Measurements from ENCODE around the gene HNF1A.
"Not testable (repeated sequence)": the region's sequence is repeated elsewhere in the genome, so short reads cannot be mapped to it uniquely, and the experiment has no call there.

Gene HNF1A, protein sequence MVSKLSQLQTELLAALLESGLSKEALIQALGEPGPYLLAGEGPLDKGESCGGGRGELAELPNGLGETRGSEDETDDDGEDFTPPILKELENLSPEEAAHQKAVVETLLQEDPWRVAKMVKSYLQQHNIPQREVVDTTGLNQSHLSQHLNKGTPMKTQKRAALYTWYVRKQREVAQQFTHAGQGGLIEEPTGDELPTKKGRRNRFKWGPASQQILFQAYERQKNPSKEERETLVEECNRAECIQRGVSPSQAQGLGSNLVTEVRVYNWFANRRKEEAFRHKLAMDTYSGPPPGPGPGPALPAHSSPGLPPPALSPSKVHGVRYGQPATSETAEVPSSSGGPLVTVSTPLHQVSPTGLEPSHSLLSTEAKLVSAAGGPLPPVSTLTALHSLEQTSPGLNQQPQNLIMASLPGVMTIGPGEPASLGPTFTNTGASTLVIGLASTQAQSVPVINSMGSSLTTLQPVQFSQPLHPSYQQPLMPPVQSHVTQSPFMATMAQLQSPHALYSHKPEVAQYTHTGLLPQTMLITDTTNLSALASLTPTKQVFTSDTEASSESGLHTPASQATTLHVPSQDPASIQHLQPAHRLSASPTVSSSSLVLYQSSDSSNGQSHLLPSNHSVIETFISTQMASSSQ

DNA sequence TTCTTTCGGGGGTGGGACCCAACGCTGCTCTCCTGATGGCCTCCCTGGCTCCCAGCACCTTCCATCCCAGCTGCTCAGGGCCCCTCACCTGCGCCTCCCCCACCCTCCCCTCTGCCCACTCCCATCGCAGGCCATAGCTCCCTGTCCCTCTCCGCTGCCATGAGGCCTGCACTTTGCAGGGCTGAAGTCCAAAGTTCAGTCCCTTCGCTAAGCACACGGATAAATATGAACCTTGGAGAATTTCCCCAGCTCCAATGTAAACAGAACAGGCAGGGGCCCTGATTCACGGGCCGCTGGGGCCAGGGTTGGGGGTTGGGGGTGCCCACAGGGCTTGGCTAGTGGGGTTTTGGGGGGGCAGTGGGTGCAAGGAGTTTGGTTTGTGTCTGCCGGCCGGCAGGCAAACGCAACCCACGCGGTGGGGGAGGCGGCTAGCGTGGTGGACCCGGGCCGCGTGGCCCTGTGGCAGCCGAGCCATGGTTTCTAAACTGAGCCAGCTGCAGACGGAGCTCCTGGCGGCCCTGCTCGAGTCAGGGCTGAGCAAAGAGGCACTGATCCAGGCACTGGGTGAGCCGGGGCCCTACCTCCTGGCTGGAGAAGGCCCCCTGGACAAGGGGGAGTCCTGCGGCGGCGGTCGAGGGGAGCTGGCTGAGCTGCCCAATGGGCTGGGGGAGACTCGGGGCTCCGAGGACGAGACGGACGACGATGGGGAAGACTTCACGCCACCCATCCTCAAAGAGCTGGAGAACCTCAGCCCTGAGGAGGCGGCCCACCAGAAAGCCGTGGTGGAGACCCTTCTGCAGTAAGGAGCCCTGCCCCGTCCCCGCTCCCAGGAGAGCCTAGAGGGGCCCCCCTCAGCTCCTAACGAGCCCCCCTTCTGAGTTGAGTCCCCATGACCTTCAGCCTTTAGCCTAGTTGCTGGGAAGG, at the start of gene HNF1A:
Gene HNF1A, plus strand, starts transcription at position 248 of the 924 bp plus-strand sequence. Its CDS starts 226 bp downstream, at position 474.
- no peak for DNase-seq

DNA sequence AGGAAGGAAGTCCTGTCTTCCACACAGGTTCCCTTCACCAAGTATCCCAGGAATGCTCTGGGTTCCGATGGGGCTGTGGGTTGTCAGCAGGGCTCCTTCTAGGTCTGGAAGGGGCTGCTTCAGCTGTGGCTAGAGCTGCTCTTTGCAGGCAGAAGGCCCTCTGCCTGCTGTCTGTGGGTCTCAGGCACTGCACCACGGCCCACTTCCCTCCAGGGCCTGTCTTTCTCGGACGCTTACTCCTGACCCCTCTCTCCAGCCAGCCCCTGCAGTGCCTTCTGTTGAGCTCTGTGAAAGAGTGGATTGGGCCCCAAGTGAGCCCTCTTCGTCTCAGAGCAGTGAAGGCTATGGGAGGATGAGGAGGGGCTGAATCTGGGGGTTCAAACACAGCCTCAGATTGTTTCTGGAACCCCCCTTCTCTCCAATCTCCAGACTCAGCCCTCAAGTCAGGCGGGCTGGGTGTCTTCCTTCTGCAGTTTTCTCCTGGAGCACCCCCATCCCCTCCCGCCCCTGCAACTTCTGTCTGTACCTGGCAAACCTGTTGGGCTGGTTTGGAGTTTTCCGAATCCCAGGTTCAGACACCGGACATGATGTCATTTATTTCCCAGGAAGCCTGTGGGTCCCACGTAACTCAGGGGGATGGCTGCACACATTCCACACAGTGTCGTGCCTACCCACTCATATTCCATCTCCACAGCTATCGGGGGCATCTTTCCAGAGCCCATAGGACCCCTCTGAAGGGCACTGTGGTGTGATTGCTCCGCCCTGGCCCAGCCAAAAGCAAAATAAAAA, 49.3 kb upstream of the HNF1A start:
- no peak for DNase-seq

DNA sequence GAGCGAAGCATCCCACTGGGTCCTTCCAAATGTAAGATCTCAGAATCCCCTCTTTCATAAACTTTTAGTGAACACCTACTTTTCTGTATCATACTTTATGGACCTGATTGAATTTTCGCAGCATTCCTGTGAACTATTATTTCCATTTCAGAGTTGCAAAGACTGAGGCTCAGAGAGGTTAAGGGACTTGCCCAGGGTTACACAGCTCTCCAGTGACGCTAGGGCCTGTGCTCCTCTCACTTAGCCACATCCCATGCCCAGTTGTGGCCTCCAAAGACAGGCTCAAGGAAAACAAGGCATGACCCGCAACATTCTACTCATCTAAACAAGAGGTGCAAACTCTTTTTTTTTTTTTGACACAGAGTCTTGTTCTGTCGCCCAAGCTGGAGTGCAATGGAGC, 48.3 kb upstream of the HNF1A start:
- DNase-seq, result no peak

DNA sequence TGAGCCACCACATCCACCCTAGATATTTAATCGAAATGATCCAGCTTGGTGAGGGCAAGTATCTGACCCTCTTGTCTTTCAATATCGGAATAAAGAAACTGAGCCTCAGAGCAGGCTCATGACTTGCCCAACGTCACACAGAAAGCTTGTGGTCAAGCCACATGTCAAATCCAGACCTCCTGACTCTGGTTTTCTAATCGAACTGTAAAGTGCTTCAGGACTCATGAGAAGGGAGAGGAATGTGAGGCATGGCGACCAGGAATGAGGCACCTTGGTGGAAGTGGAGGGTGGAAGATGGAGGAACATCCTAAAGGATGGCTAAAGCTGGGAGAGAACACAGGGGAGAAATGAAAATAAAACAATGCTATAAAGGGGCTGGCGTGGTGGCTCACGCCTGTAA, 46.3 kb upstream of the HNF1A start:
- no peak for DNase-seq

DNA sequence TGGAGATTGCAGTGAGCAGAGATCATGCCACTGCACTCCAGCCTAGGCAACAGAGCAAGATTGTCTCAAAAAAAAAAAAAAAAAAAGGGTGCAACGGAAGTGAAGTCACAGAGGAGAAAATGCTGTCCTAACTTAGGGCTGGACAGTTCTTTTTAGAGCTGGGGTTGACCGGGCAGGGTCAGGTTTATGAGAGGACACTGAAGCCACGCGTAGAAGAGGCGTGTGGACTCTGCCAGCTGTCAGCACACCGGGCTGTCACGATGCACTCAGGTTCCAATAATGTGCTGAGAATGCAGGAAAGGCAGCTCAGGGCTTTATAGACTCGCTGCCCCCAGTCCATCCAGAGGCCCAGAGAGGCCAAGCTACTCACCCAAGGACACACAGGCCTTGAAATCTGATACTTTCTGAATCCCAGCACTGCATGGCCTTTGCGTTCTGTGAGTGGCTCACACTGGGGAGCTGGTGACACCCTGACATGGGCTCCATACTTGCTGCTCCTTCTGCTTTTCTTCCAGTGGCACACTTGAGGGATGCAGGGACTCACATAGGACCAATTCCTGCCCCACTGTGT, 45.3 kb upstream of the HNF1A start:
- DNase-seq, result no peak

DNA sequence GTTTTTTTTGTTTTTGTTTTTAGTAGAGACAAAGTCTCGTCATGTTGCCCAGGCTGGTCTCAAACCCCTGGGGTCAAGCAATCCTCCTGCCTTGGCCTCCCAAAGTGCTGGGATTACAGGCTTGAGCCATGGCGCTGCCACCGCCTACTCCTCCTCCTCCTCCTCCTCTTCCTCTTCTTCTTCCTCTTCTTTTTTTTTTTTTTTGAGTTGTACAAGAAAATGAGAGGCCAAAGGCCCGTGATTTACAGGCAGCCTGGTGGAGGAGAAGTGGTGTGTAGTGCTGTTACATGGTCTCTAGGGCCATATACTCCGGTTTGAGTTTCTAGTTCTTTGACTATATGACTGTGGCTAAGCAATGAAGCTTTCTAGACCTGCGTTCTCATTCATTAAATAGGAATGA, 44.6 kb upstream of the HNF1A start:
- no peak for DNase-seq

DNA sequence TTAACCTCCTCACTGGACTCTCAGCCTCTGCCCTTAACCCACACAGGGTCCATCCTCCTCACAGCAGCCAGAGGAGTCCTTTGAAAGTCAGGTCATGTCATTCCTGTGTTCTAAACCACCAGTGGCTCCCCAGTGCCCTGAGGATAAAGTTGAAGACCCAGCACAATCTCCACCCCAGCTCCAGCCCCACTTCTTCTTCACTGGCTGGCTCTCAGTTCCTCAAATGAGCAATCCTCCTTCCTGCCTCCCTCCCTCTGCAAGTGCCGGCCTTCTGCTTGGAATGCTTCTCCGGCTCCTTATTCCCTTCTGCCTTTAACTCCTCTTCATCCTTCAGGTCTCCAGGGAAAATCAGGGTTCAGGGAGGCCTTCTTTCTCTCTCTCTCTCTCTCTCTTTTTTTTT, 42.1 kb upstream of the HNF1A start:
- no peak for DNase-seq

DNA sequence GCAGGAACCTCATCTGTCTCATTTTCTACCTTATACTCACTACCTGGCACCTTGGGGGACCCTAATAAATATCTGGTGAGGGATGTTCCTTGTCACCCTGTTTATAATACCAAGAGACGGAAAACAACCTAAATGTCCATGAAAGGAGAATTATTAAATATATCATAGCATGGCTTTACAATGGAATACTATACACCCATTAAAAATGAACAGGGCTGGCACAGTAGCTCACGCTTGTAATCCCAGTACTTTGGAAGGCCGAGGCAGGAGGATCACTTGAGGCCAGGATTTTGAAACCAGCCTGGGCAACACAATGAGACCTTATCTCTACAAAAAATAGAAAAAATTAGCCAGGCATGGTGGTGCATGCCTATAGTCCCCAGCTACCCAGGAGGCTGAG, 39.8 kb upstream of the HNF1A start:
- DNase-seq, result no peak

DNA sequence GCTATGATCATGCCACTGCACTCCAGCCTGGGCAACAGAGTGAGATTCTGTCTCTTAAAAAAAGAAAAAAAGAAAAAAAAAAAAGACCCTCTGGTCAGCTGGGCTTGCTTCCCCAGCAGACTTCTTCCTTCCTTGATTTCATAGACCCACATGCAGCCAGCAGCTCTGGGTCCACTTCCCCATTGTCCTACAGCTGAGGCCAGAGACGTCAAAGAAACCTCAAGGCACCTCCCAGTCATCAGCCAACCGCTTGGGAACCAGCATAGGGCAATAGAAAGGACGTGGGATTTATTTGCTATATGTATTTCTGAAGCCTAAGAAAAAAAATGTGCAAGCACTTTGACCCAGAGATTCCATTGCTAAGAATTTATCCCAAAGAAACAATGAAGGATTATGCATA, 38.8 kb upstream of the HNF1A start:
- DNase-seq, result no peak

DNA sequence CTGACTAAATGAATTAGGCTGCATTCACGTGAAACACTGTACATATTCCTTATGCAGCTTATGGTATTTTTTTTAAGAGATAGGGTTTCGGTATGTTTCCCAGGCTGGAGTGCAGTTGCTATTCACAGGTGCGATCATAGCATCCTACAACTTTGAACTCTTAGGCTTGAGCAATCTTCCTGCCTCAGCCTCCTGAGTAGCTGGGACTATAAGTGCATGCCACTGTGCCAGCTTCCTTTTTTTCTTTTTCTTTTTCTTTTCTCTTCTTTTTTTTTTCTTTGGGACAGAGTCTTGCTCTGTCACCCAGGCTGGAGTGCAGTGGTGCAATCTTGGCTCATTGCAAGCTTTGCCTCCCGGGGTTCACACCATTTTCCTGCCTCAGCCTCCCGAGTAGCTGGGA, 38.3 kb upstream of the HNF1A start:
- no peak for DNase-seq

DNA sequence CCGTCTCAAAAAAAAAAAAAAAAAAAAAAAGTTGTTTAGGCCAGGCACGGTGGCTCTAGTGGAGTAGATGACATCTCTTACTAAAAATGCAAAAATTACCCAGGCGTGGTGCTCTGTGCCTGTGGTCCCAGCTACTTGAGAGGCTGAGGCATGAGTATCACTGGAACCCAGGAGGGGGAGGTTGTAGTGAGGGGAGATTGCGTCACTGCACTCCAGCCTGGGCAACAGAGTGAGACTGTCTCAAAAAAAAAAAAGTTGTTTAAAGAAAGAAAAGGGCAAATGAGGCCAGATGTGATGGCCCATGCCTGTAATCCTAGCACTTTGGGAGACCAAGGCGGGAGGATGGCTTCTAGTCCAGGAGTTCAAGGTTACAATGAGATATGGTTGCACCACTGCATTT, 37.5 kb upstream of the HNF1A start:
- no peak for DNase-seq

DNA sequence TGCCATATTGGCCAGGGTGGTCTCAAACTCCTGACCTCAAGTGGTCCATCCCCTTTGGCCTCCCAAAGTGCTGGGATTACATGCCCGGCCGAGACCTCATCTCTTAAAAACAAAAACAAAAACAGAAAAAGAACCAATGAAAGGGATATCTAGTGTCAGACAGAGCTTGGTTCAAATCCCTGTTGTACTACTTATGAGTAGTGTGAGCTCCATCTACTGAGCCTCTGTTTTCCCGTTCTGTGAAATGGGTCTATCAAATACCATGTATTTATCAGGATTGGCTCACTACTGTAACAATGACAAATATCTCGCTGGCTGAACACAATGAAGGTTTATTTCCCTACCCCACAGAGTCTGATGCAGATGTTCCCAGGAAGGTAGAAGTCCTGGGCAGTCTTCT, 36.9 kb upstream of the HNF1A start:
- no peak for DNase-seq

DNA sequence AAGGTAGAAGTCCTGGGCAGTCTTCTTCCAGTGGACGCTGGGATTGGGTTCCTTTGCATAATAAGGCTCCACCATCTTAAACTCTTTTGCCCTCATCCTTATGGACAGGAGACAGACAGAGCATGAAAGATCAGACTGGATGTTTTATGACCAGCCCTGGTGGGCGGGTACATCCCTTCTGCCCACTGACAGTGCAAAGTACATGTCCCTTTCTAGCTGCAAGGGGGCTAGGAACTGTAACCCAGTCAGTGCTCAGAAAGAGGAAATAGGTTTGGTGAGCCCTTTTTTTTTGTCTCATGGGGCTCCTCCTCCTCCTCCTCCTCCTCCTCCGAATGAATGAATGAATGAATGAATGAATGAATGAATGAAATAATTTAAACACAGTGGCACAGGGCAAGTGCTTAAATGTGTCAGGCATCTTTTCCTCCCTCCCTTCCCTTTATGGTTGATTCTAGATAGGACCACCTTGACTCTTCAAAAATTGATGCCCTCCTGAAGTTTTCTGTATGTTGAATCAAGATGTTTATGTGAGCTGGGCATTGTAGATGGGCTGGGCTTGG, 36.4 kb upstream of the HNF1A start:
- no peak for DNase-seq

DNA sequence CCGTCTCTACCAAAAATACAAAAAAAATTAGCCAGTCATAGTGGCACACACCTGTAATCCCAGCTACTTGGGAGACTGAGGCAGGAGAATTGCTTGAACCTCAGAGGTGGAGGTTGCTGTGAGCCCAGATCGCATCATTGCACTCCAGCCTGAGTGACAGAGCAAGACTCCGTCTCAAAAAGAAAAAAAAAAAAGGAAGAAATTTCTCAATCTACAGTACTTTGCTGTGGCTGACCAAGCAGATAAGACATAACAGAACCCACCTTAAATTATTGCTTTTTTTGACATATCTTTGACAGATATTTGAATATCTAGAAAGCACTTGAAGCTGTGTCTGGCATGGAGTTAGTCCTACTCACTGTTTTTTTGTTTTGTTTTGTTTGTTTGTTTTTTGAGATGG, 34.9 kb upstream of the HNF1A start:
- DNase-seq, result no peak

DNA sequence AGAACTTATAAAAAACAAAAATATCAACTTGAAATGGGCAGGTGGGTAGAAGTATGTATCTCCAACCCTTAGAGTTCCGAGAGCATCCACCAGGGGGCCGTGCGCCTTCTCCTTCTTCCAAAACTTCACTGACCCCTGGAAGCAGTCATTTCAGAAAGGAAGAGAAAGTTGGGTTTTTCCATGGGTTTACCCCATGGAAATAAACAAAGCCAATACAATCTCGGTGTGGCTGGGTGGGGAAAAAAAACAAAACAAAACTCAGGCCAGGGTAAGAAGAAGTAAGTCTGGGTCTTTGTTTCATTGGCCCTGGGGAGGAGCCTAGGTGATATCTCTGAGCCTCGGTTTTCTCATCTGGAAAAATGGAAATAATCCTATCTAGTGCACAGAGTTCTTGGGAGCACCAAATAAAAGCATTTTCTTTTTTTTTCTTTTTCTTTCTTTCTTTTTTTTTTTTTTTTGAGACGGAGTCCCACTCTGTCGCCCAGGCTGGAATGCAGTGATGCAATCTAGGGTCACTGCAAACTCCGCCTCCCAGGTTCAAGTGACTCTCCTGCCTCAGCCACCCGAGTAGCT, 33.6 kb upstream of the HNF1A start:
- DNase-seq, result peak; percentile 1

DNA sequence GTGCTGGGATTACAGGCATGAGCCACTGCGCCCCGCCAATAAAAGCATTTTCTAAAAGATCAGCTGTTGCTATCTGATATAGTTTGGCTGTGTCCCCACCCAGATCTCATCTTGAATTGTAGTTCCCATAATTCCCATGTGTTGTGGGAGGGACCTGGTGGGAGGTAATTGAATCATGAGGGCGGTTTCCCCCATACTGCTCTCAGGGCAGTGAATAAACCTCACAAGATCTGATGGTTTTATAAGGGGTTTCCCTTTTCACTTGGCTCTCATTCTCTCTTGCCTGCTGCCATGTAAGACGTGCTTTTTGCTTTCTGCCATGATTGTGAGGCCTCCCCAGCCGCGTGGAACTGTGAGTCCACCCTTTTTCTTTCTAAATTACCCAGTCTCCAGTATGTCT, 32.8 kb upstream of the HNF1A start:
- not testable (repeated sequence) for DNase-seq

DNA sequence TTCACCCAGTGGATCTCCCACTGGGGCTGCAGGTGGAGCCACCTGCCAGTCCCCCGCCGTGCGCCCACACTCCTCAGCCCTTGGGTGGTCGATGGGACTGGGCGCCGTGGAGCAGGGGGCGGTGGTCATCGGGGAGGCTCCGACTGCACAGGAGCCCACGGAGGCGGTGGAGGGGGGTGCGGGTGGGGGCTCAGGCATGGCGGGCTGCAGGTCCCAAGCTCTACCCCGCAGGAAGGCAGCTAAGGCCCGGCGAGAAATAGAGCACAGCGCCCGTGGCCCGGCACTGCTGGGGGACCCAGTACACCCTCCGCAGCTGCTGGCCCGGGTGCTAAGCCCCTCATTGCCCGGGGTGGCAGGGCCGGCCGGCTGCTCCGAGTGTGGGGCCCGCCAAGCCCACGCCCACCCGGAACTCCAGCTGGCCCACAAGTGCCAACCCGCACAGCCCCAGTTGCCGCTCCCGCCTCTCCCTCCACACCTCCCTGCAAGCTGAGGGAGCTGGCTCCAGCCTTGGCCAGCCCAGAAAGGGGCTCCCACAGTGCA, 28.0 kb upstream of the HNF1A start:
- DNase-seq, result not testable (repeated sequence)

DNA sequence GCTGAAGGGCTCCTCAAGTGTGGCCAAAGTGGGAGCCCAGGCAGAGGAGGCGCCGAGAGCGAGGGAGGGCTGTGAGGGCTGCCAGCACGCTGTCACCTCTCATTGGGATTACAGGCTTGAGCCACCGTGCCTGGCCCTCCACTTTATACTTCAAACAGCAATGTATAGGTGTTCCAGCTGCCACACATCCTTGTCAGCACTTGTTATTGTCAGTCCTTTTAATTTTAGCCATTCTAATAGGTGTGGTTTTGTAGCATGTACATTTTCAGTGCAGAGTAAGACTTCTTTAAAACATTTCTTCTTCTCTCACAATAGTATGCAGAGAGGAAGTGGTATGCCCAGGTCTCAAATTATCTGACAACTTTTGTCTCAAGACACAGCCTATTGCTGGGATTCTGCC, 27.5 kb upstream of the HNF1A start:
- no peak for DNase-seq

DNA sequence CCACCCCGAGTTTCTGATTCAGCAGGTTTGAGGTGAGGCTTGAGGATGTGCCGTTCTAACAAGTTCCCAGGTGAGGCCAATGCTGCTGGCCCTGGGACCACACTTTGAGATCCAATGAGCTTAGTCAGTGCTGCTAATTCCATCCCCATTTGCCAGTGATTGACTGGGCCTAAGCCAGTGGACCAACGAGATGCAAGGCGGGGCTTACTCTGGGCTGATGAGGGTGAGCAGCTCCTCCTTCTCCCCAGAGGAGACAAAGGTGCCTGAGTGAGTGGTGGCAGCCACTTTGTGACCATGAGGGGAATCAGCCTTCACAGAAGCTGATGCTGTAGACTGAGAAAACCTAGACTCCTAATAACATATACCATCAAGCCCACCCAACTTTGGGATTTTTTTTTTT, 23.1 kb upstream of the HNF1A start:
- no peak for DNase-seq

DNA sequence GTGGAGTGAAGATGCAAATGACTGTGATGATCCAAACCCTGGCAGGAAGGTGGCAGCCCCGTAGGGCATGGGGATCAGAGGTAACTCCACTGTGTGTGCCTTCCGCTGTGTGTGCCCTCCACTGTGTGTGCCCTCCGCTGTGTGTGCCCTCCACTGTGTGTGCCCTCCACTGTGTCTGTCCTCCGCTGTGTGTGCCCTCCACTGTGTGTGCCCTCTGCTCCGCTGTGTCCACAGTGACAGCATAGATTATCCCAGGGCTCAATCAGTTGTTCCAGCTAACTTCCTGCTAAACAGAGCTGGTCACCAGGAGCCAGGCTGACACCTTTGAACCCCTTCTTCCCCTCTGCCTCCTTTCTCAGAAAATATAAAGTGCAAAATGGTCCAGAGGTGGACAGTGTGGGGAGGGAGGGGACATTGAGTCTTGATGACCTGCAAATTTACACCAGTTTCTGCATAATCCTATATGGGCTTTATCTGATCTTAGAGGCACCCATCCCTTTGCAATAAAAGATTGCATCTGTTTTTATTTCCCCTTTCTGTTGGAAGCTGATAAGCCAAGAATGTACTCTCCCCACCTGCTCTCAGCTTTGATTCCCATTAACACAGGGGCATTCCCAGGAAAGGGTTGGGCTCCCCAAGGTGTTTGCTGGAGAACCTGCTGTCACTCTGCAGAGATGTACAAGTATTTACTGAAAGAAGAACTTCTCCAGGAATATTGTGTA, 21.6 kb upstream of the HNF1A start:
- no peak for DNase-seq

Measured in NCI-H1092 treated with DMSO at 0.1 percent for 48 hours (cell line).